IPS-NIHi11 (cell line): ENCODE results near the gene MGP.

ENCODE experiments used
- DNase-seq: peaks from one replicate; pipeline ENCODE4 v3.0.0; 2012; ENCODE audit warnings: mixed read lengths, low spot score

The MGP gene

DNA sequence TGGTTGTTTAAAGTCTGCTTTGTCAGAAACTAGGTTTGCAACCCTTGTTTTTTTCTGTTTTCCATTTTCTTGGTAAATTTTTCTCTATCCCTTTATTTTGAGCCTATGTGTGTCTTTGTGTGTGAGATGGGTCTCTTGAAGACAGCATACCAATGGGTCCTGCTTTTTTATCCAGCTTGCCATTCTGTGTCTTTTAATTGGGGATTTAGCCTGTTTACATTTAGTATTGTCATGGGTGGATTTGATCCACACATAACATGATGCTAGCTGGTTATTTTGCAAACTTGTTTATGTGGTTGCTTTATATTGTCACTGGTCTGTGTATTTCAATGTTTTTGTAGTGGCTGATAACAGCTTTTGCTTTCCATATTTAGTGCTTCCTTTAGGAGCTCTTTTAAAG lies 25.2 kb downstream of the MGP start:
- DNase-seq, result no peak

DNA sequence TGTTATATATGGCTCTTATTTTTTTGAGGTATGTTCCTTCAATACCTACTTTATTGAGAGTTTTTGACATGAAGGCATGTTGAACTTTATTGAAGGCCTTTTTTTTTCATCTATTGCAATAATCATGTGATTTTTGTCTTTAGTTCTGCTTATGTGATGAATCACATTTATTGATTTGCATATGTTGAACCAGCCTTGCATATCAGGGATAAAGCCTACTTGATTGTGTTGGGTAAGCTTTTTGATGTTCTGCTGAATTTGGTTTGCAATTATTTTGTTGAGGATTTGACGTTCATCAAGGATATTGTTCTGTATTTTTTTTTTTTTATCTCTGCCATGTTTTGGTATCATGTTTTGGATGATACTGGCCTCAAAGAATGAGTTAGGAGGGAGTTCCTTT lies 27.1 kb downstream of the MGP start:
- DNase-seq, result no peak

DNA sequence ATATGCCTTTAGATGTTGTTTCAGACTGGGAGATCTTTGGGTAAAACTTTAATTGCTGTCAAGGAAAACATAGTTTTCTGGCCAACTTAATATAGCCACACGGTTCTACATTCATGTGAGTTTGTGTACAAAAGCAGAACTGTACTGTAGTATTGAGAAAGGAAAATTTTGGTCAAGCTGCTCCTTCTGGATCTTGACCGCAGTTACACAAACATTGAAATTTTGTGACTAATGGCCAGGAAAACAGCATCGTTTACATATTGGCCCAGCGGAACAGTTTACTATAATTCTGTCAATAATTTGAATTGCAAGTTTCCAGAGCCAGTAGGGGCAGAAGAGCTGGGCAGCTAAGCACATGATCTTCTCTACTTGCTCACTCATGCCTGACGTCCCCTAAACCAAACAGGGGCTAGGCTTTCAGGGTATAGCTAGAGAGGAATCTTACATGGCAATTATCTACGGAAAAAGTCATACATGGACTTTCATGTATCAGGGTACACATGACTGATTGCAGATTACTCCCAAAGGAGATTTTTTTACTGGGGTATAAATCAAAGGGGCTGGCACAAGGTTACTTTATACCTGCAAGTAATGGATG lies 31.0 kb downstream of the MGP start:
- DNase-seq, result no peak

DNA sequence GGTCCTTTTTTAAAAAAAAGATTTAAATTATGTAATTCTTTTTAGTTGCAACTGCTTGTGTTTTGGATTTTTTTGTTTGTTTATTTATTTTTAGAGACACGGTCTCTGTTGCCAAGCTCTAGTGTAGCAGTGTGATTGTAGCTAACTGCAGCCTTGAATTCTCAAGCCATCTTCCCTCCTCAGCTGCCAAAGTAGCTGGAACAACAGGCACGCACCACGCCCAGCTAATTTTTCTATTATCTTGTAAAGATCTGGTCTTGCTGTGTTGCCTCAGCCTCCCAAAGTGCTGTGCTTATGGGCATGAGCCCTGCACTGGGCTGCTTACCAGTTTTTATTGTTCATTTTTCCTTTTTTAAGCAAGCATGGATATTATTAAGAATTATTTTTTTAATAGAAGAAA lies 31.7 kb downstream of the MGP start:
- DNase-seq, result no peak

DNA sequence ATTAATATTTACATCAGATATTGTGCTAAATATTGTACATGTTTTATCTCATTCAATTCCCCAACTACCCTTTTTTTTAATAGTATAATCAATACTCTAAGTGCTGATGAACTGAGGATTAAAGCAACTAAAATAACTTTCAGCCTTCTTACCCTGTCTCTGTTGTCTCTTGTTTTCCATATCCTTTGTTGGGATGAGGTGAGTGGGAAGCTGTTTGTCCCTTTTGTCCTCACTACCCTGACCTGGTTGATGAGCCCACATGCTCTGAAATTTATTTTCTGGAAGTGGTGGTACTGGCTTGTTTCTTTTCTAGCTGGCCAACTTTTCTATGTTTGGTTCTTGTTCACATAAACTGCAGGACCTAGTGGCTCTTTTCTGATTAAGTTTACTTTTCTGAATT lies 32.8 kb downstream of the MGP start:
- peak; percentile 12 for DNase-seq

DNA sequence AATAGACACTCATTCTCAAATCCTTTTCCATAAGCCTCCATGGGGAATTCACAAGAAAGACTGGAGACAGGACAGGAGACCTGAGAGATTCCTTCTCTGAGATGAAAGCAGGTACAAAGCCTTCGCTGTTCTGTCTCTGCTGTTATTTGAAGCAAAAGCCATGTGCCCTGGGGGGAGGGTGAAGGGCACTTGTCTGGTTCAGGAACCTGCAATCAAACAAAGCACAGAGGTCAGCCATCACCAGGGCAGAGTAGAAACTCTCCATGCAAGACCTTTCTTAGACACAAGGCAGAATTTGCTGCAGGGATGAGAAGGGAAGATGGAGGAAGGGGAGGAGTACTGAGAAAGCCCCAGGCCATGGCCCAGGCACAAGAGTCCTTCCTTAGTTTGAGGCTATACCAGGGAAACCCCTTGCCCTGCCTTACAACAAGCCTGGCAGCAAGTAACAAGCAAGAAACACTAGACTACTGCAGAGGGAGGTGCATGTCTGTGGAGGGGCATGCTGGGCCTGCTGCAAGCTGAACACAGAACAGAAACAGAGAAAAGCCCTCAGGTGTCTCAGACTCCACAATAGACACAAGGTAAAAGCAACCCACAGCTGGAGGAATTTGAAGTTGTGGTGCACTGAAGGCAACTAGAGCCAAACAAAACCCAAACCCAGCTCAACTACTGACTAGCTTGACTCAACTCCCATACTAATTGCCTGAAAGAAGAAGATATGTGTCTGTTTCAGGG lies 34.6 kb downstream of the MGP start:
- no peak for DNase-seq

DNA sequence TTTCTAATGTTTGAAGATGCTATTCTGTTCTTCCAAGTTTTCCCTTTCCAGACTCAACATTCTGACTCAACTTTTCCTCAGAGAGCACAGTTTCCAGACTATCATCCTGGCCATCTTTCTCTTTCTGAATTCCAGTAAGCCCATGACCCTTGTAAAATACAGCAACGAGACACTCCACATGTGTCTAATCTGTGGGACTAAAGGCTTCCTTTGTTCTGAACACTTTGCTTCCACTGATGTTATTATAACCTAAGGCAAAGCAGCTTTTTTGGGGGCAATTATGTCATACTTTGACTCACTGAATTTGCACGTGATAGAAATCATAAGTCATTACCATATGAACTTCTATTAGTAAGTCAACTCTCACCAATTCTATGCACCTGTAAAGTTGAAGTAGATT lies 36.0 kb downstream of the MGP start:
- DNase-seq, result no peak

DNA sequence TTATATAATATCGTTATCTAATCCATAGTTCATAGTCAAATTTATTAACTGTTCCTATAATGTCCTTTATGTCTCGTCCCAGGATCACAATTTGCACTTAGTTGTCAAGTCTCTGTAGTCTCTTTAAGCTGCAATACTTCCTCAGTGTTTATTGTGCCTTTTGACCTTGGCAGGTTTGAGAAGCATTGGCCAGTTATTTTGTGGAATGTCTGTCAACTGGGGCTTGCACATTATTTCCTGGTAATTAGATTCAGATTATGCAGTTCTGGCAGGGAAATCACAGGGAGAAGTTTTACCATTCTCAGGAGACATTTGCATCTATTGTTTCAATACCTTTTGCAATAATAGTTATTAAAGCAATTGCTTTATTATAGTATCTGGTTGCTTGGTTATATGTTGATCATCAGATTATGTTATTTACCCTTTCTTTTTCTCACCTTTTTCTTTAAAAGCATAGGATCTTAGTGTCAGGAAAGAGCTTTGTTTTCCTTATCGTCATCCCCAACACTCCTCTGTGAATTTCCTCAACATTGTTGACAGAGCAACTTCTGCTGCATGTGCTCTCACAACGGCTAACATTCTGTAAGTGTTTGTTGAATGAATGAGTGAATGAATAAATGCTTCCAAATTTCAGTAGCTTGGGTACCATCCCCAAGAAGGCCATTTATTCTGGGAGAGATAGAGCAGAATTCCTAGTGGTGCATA lies 38.6 kb downstream of the MGP start:
- DNase-seq, result no peak

DNA sequence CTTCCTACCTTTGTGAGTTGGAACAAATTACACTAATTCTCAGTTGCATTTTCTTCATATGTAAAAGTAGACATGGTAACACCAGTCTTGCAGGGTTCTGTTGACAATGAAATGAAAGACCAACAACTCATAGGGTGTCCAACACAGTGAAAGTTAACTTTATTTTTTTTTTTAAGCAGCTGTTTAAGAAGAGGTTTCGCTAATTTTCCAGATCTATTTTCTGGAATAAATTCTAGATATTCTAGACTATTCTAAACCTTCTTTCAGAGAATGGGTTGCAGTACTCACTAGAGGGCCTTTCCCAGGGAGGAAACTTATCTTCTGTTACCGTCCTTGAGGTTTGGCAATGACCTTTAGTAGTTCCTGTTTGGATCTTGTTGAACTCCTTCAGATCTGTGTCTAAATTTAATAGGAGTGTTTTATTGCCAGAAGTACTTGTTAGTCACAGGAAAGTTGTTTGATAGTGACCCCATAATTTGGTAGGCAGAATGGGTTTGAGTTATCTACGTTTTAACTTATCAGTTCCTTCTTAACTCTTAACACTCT lies 39.5 kb downstream of the MGP start:
- no peak for DNase-seq

DNA sequence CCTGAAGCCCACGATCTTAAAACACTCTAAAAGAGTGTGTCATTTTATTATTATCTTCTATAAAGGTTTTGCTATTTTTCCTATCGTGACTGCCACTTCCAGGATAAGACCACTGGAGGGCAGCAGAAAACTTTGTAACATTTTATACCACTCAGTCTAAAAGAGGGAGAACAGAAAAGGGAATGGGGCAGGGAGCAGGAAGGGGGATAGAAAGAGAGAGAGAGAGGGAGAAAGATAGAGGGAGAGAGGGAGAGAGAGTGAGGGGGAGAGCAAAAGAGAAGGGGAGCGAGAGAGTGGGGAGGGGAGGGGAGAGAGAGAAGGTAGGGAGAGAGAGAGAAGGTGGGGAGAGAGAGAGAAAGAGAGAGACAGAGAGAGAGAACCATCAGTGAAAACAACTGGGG lies 40.3 kb downstream of the MGP start:
- DNase-seq, result peak; percentile 72

DNA sequence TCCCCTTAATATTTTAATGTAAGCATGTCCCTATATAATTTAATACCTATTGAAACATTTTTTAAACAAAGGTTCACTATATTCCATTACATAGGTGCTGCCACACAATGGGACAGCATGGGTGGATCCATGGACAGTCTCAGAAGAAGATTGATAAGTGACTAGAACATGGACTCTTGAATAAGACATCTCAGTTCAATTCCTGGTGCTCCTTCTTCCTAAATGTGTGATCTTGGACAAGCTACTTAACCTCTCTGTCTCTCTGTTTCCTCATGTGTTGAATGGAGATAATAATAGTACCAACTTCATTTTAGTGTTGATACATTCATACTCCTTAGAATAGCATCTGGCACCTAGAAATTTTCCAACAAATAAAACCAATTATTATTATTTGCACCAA lies 41.3 kb downstream of the MGP start:
- DNase-seq, result no peak

DNA sequence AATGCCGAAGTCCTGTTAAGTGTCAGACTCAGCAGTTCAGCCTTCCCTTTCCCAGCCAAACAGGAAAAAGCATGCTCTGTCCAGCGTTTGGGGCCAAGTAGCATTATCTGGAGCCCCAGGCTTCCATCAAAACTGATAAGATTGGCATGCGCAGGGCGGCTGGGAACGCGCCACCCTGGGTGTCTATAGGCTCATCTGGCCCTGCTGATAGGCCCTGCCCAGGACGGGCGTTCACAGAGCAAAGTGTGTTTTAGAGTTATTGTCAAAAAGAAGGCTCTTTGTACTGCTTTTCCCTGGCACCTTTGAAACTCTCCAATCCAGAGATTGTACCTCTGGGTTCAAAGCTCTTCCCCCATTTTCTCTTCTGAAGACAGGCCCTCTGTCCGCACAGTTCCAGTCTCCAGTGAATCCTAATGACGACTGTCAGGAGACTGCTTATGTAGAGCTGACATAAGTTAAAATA lies 42.2 kb downstream of the MGP start, which contains the start of gene ART4:
Gene ART4, minus strand, starts transcription at position 102 of the 463 bp plus-strand sequence. CDS start 413 bp downstream, outside the sequence.
- DNase-seq, result no peak

DNA sequence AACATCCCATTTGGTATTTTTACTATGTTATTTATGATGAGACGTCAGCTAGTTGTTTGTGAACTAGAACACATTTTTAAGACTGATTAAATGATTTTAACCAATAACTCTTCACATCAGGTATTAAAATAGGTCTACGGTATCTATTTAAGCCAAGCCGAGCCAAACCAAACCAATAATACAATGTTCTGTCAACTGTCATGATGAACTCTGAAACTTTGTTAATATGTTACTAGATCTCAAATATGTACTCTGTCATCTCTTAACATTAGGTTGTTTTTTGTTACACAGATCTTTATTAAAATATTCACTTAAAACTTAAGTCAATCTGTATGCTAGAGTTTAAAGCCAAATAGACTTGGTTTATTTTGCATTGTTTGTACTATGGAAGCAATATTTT lies 43.3 kb downstream of the MGP start:
- no peak for DNase-seq

DNA sequence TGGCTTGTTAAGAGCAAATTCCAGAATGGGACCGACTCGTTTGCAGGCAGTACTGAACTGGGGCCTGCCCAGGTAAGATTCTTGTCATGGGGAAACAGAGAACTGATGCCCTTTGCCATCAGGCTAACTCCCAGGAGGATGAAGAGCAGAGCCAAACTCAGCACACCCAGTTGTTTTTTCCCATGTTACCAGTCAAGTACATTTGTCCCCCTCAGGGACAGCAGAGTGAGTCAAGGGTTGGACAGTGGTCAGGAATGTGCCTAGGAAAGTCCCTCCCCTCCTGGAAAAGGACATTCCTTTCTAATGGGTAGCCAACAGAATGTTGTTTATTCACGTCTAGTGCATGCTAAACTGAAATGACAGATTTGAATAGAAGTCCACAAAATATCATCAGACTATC lies 43.9 kb downstream of the MGP start:
- DNase-seq, result peak; percentile 38

DNA sequence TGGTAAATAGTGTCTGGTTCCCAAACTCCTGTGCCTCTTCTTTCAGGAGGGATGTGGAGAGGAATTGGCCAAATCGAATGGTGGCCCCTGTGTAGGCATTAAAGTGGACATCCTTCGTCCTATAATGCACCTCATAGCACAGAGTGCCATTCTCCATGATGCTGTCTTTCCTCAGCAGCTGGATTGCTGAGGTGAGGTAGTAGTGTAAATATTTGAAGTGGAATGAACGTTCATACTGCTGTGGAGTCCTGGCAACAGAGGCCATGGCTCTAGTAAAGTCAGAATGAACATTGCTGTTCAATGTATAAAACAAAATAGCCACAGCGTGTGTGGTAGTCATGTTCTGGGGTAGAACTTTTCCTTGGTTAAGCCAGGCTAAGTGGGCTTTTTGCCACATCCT lies 45.0 kb downstream of the MGP start:
- no peak for DNase-seq

DNA sequence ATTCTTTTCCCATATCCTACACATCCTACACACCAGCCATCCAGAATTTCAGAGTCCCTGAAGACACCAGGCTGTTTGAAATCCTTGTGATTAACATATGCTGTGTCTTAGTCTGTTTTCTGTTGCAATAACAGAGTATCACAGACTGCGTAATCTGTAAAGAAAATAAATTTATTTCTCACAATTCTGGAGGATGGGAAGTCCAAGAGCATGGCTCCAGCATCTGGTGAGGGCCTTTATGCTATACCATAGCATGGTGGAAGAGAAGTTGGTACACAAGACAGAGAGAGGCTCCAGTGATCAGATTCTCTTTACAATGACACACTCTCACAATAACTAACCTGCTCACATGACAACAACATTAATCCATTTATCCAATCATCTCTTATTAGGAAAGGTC lies 46.4 kb downstream of the MGP start:
- no peak for DNase-seq

DNA sequence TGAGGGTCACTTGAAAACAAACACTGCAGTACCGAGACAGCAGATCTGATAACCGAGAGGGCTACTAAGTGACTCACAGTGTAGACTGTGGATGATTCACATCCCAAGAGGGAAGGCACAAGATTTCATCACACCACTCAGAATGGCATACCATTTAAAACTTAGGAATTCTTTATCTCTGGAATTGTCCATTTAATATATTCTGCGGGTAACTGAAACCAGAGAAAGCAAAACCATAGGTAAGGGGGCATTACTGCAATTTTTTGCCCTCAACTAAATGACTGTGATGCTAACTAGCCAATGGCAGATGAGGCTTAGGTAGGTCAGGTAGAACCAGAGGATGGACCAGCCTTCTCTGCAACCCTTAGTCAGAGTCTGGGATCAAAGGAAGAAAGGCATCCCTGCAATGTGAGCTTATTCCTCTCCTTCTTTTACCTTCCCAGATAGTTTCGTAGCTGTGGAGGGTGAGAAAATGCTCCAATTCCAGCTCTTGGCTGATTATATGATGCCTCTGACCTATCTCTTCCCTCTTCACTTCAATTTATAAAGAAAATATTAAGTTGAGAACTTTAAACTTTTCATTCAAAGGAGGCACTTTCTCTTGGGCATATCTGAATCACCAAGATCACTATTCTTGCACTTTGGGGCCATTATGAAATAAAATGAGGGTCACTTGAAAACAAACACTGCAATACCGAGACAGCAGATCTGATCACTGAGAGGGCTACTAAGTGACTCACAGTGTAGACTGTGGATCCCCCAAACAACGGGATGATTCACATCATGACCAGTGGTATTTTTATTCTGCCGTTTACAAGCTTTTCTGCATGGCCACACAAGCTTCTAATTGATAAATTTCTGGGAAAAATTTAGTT lies 49.1 kb downstream of the MGP start:
- DNase-seq, result no peak

DNA sequence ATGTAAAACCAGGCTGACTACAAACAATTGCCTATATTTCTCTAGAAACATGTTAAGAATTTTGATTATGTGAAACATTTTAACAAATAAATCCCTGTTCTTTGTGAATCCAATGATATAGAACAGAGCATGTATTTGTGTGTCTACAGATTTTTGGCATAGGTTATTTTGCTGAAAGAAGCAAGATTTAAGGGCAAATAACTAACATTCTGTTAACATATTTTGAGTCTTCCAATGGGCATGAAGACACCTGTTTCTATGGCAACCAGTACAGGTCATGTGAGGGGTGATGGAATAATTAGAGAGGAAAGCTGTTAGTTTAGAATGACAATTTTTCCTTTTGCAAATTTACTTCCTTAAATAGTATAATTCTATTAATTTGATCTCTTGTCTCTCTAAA lies 51.1 kb downstream of the MGP start:
- no peak for DNase-seq

DNA sequence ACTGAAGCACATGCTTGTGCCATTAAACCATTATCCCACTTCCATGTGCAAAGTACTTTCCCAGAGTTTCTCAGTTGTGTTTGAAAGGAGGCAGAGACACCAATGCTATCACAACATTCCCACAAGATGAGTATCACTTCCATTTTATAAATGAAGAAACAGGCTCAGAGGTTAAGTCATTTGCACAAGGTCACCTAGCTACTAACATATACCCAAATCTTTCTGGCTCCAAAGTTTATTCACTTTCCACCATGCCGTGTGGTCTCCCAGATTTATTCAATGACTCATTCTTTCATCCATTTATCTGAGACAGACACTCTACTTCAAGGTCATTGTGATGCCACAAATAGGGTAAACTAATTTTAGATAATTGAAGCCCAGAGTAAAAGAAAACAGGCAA lies 51.7 kb downstream of the MGP start:
- no peak for DNase-seq

DNA sequence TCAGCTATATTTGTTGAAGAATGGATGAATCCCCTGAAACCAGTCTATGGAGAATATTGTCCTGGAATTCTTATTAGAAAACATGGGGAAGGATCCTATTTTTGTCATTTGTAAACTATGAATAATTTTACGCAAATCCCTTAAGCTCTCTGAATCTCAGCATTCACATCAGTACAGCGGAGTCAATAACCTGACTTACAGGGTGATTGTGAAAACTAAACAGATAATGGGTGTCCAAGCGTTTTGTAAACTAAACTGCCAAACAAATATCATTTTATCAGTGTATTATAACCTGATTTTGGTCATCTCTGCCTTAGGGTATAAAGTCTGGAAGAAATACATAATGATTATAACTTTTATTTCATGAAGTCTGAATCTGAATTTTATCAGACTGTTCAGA lies 52.3 kb downstream of the MGP start:
- DNase-seq, result no peak
